Measurements from ENCODE around the gene ZNF646.

The ZNF646 gene

GRCh38 chr16:31074814-31075183 is 577 bp downstream of the ZNF646 start:
- H3K4me3 ChIP-seq (ENCODE audit: low read length), result peak overlapping the region; percentile 99
- H3K4me2 ChIP-seq (ENCODE audit: low read length), result peak overlapping the region; percentile 81
- H3K36me3 ChIP-seq (replicated peaks; ENCODE audit: low read depth, low read length), result peaks cover 18% of the 10 kb centered on the region
- TF ChIP-seq CTCF (IDR thresholded peaks at IDR 0.05; ENCODE audit: low read depth, low read length), result no peak
- no peak for TF ChIP-seq EZH2phosphoT487 (IDR thresholded peaks at IDR 0.05; ENCODE audit: low read depth)
- H3K27ac ChIP-seq (ENCODE audit: low read length), result peak overlapping the region; percentile 71
- H3K79me2 ChIP-seq (ENCODE audit: low read length), result peaks cover 61% of the 10 kb centered on the region
- H3K9ac ChIP-seq (ENCODE audit: low read length), result peak overlapping the region; percentile 89
- no peaks in the 10 kb centered on the region for H3K27me3 ChIP-seq (ENCODE audit: low read depth, low read length)
- H3K9me3 ChIP-seq (ENCODE audit: insufficient read depth, low read length), result no peaks in the 10 kb centered on the region
- peak overlapping the region; percentile 37; the same call in 1 of the 2 replicates for H2AFZ ChIP-seq (ENCODE audit: low read depth, low read length)
- H4K20me1 ChIP-seq (ENCODE audit: insufficient read depth, low read length), result 0 out of 2 replicates have a peak, but pooled peaks cover 3% of the 10 kb centered on the region
- peaks cover 16% of the 10 kb centered on the region for H3K4me1 ChIP-seq (ENCODE audit: low read length)

- H3K36me3 ChIP-seq (replicated peaks; ENCODE audit: low read depth, low read length), result peaks cover 30% of the 10 kb centered on the region
- H3K79me2 ChIP-seq (ENCODE audit: low read length), result peaks cover 52% of the 10 kb centered on the region
- H2AFZ ChIP-seq (ENCODE audit: low read depth, low read length), result no peak overlapping the region
- peaks cover 16% of the 10 kb centered on the region for H3K4me1 ChIP-seq (ENCODE audit: low read length)
- no peak for TF ChIP-seq CTCF (IDR thresholded peaks at IDR 0.05; ENCODE audit: low read depth, low read length)
- no peak for TF ChIP-seq EZH2phosphoT487 (IDR thresholded peaks at IDR 0.05; ENCODE audit: low read depth)
- no peak overlapping the region for H3K4me2 ChIP-seq (ENCODE audit: low read length)
- no peaks in the 10 kb centered on the region for H3K27me3 ChIP-seq (ENCODE audit: low read depth, low read length)
- H4K20me1 ChIP-seq (ENCODE audit: insufficient read depth, low read length), result 0 out of 2 replicates have a peak, but pooled peaks cover 3% of the 10 kb centered on the region
- no peak overlapping the region for H3K4me3 ChIP-seq (ENCODE audit: low read length)
- H3K27ac ChIP-seq (ENCODE audit: low read length), result no peak overlapping the region
- H3K9me3 ChIP-seq (ENCODE audit: insufficient read depth, low read length), result no peaks in the 10 kb centered on the region
- H3K9ac ChIP-seq (ENCODE audit: low read length), result no peak overlapping the region
Observed at GRCh38 chr16:31076319-31076718, 2.1 kb downstream of the ZNF646 start.

- Histone ChIP-seq H2AFZ (ENCODE audit: low read depth, low read length) (no peak overlapping the region), H3K4me2 (ENCODE audit: low read length) (no peak overlapping the region), H3K4me3 (ENCODE audit: low read length) (no peak overlapping the region), H4K20me1 (ENCODE audit: insufficient read depth, low read length) (0 out of 2 replicates have a peak, but pooled peaks cover 3% of the 10 kb centered on the region), H3K36me3 (replicated peaks; ENCODE audit: low read depth, low read length) (peaks cover 30% of the 10 kb centered on the region), H3K27me3 (ENCODE audit: low read depth, low read length) (no peaks in the 10 kb centered on the region), H3K79me2 (ENCODE audit: low read length) (peaks cover 45% of the 10 kb centered on the region), H3K27ac (ENCODE audit: low read length) (no peak overlapping the region), H3K9me3 (ENCODE audit: insufficient read depth, low read length) (no peaks in the 10 kb centered on the region), H3K4me1 (ENCODE audit: low read length) (peaks cover 10% of the 10 kb centered on the region), H3K9ac (ENCODE audit: low read length) (no peak overlapping the region)
- TF ChIP-seq EZH2phosphoT487 (IDR thresholded peaks at IDR 0.05; ENCODE audit: low read depth) (no peak), CTCF (IDR thresholded peaks at IDR 0.05; ENCODE audit: low read depth, low read length) (no peak)
Observed at GRCh38 chr16:31077024-31077423, 2.8 kb downstream of the ZNF646 start.

GRCh38 chr16:31077592-31078396 is 3.6 kb downstream of the ZNF646 start:
- 0 out of 2 replicates have a peak, but pooled peaks cover 3% of the 10 kb centered on the region for H4K20me1 ChIP-seq (ENCODE audit: insufficient read depth, low read length)
- H3K9ac ChIP-seq (ENCODE audit: low read length), result no peak overlapping the region
- no peak overlapping the region for H3K4me2 ChIP-seq (ENCODE audit: low read length)
- no peak overlapping the region for H2AFZ ChIP-seq (ENCODE audit: low read depth, low read length)
- TF ChIP-seq EZH2phosphoT487 (IDR thresholded peaks at IDR 0.05; ENCODE audit: low read depth) (no peak), CTCF (IDR thresholded peaks at IDR 0.05; ENCODE audit: low read depth, low read length) (no peak)
- no peak overlapping the region for H3K27ac ChIP-seq (ENCODE audit: low read length)
- H3K36me3 ChIP-seq (replicated peaks; ENCODE audit: low read depth, low read length), result peaks cover 35% of the 10 kb centered on the region
- peaks cover 37% of the 10 kb centered on the region for H3K79me2 ChIP-seq (ENCODE audit: low read length)
- no peaks in the 10 kb centered on the region for H3K9me3 ChIP-seq (ENCODE audit: insufficient read depth, low read length)
- H3K4me3 ChIP-seq (ENCODE audit: low read length), result no peak overlapping the region
- H3K27me3 ChIP-seq (ENCODE audit: low read depth, low read length), result no peaks in the 10 kb centered on the region
- H3K4me1 ChIP-seq (ENCODE audit: low read length), result peaks cover 7% of the 10 kb centered on the region

Measured in OCI-LY3 (cell line).